ENCODE data around the gene UTP14A.

UTP14A gene

GRCh38 chrX:129932821-129933321 lies 26.9 kb downstream of the UTP14A start:
- Histone ChIP-seq H3K36me3 (ENCODE audit: insufficient read depth, low read length) (peaks cover 16% of the 10 kb centered on the region), H3K4me1 (ENCODE audit: insufficient read depth, low read length) (peaks cover 12% of the 10 kb centered on the region), H3K27ac (ENCODE audit: low read length) (no peak overlapping the region), H3K27me3 (ENCODE audit: insufficient read depth, low read length, poor library complexity) (no peaks in the 10 kb centered on the region), H3K9ac (ENCODE audit: low read depth, low read length) (no peak overlapping the region; the same call in 1 of the 2 replicates), H3K4me2 (ENCODE audit: insufficient read depth, low read length) (peak overlapping the region; percentile 50; the same call in 1 of the 2 replicates), H3K4me3 (ENCODE audit: low read depth in 1 of 2, low read length in 2 of 2) (no peak overlapping the region; a peak in 1 of 4 replicates), H2AFZ (ENCODE audit: low read depth, low read length) (no peak overlapping the region), H3K9me3 (ENCODE audit: insufficient read depth, low read length, severe bottlenecking) (no peaks in the 10 kb centered on the region), H4K20me1 (ENCODE audit: insufficient read depth, low read length) (no peaks in the 10 kb centered on the region), H3K79me2 (ENCODE audit: insufficient read depth, low read length) (no peaks in the 10 kb centered on the region)
- no peak for TF ChIP-seq EZH2 (IDR thresholded peaks at IDR 0.05; ENCODE audit: borderline replicate concordance, low read depth, low read length, severe bottlenecking)
- TF ChIP-seq CTCF (IDR thresholded peaks at IDR 0.05; ENCODE audit: borderline replicate concordance, extremely low read depth, low read length, poor library complexity, severe bottlenecking) = no peak
- ATAC-seq (ENCODE audit: insufficient read depth, low read depth) = no peak
- no peak for DNase-seq

- ATAC-seq (ENCODE audit: insufficient read depth, low read depth) = no peak
- Histone ChIP-seq H3K27me3 (ENCODE audit: insufficient read depth, low read length, poor library complexity) (no peaks in the 10 kb centered on the region), H3K4me2 (ENCODE audit: insufficient read depth, low read length) (no peak overlapping the region), H3K36me3 (ENCODE audit: insufficient read depth, low read length) (peaks cover 15% of the 10 kb centered on the region), H3K4me3 (ENCODE audit: low read depth in 1 of 2, low read length in 2 of 2) (no peak overlapping the region), H3K27ac (ENCODE audit: low read length) (no peak overlapping the region), H3K9me3 (ENCODE audit: insufficient read depth, low read length, severe bottlenecking) (no peaks in the 10 kb centered on the region), H4K20me1 (ENCODE audit: insufficient read depth, low read length) (no peaks in the 10 kb centered on the region), H2AFZ (ENCODE audit: low read depth, low read length) (no peak overlapping the region), H3K9ac (ENCODE audit: low read depth, low read length) (no peak overlapping the region), H3K4me1 (ENCODE audit: insufficient read depth, low read length) (peaks cover 12% of the 10 kb centered on the region), H3K79me2 (ENCODE audit: insufficient read depth, low read length) (no peaks in the 10 kb centered on the region)
- TF ChIP-seq CTCF (IDR thresholded peaks at IDR 0.05; ENCODE audit: borderline replicate concordance, extremely low read depth, low read length, poor library complexity, severe bottlenecking) (no peak), EZH2 (IDR thresholded peaks at IDR 0.05; ENCODE audit: borderline replicate concordance, low read depth, low read length, severe bottlenecking) (no peak)
- no peak for DNase-seq
Observed at GRCh38 chrX:129933700-129934099, 27.7 kb downstream of the UTP14A start.

- DNase-seq (no peak), ATAC-seq (ENCODE audit: insufficient read depth, low read depth) (no peak)
- Histone ChIP-seq H3K27me3 (ENCODE audit: insufficient read depth, low read length, poor library complexity) (no peaks in the 10 kb centered on the region), H3K4me2 (ENCODE audit: insufficient read depth, low read length) (no peak overlapping the region), H3K9ac (ENCODE audit: low read depth, low read length) (no peak overlapping the region), H3K4me3 (ENCODE audit: low read depth in 1 of 2, low read length in 2 of 2) (no peak overlapping the region), H4K20me1 (ENCODE audit: insufficient read depth, low read length) (no peaks in the 10 kb centered on the region), H3K4me1 (ENCODE audit: insufficient read depth, low read length) (peaks cover 12% of the 10 kb centered on the region), H2AFZ (ENCODE audit: low read depth, low read length) (no peak overlapping the region), H3K27ac (ENCODE audit: low read length) (no peak overlapping the region), H3K79me2 (ENCODE audit: insufficient read depth, low read length) (no peaks in the 10 kb centered on the region), H3K36me3 (ENCODE audit: insufficient read depth, low read length) (peaks cover 7% of the 10 kb centered on the region; the same call in 1 of the 2 replicates), H3K9me3 (ENCODE audit: insufficient read depth, low read length, severe bottlenecking) (no peaks in the 10 kb centered on the region)
- no peak for TF ChIP-seq EZH2 (IDR thresholded peaks at IDR 0.05; ENCODE audit: borderline replicate concordance, low read depth, low read length, severe bottlenecking)
- TF ChIP-seq CTCF (IDR thresholded peaks at IDR 0.05; ENCODE audit: borderline replicate concordance, extremely low read depth, low read length, poor library complexity, severe bottlenecking) = no peak
Observed at GRCh38 chrX:129934461-129934860, 28.5 kb downstream of the UTP14A start.

Data from DND-41 (cell line).